ENCODE results near the gene RYR1. TPM values are rescaled to one million over a fixed set of nuclear protein-coding genes. Genes with fewer than 3 reads are reported as not detected.

RYR1 gene
- total and polyA plus RNA-seq, 5 donors from 2014 or later: 0.07 to 4.9 (median 0.41) TPM

GRCh38 chr19:38538793-38539528, 105.5 kb downstream of the RYR1 start:
- Histone ChIP-seq H3K27ac (ENCODE audit: insufficient read depth, low read length, poor library complexity, severe bottlenecking) (peak overlapping the region; percentile 71), H3K4me3 (ENCODE audit: low read depth, low read length) (peak overlapping the region; percentile 68), H3K27me3 (ENCODE audit: control insufficient read depth, insufficient read depth, low read length) (no peaks in the 10 kb centered on the region), H3K36me3 (ENCODE audit: control insufficient read depth, insufficient read depth, low read length) (no peaks in the 10 kb centered on the region), H3K9me3 (ENCODE audit: control insufficient read depth in 2 of 2, low read length in 2 of 2) (peaks cover 7 to 9% of the 10 kb centered on the region in 2 experiments), H3K4me1 (ENCODE audit: control insufficient read depth, insufficient read depth, low read length, poor library complexity, severe bottlenecking) (peaks cover 38% of the 10 kb centered on the region)
- ATAC-seq (ENCODE audit: low read depth in 2 of 2): peak; percentile 90 to 95
- peak overlapping the region; percentile 79 to 96 (median 91) for H3K27ac Mint-ChIP-seq
- no peaks in the 10 kb centered on the region for H3K27me3 Mint-ChIP-seq
- DNase-seq: peak in 2 of 3 donors; percentile 80 to 95
- peaks cover 0 to 6% (median 0%) of the 10 kb centered on the region in 7 donors for H3K9me3 Mint-ChIP-seq
- H3K36me3 Mint-ChIP-seq: peaks cover 3% of the 10 kb centered on the region
- peaks cover 13 to 59% (median 32%) of the 10 kb centered on the region in 4 donors for H3K4me1 Mint-ChIP-seq
- peak overlapping the region; percentile 61 to 84 (median 76) for H3K4me3 Mint-ChIP-seq

GRCh38 chr19:38539751-38540150, 106.3 kb downstream of the RYR1 start:
- Mint-ChIP-seq H3K4me1 (peaks cover 19 to 60% (median 40%) of the 10 kb centered on the region in 4 donors), H3K36me3 (peaks cover 3% of the 10 kb centered on the region), H3K27ac (peak overlapping the region in 2 of 3 donors; percentile 91 to 96), H3K4me3 (peak overlapping the region in 3 of 4 donors; percentile 21 to 68 (median 61)), H3K9me3 (peaks cover 0 to 5% (median 2%) of the 10 kb centered on the region in 7 donors), H3K27me3 (no peaks in the 10 kb centered on the region)
- Histone ChIP-seq H3K27me3 (ENCODE audit: control insufficient read depth, insufficient read depth, low read length) (no peaks in the 10 kb centered on the region), H3K4me3 (ENCODE audit: low read depth, low read length) (peak overlapping the region; percentile 52), H3K27ac (ENCODE audit: insufficient read depth, low read length, poor library complexity, severe bottlenecking) (no peak overlapping the region), H3K36me3 (ENCODE audit: control insufficient read depth, insufficient read depth, low read length) (no peaks in the 10 kb centered on the region), H3K9me3 (ENCODE audit: control insufficient read depth in 2 of 2, low read length in 2 of 2) (peaks cover 7 to 8% of the 10 kb centered on the region in 2 experiments), H3K4me1 (ENCODE audit: control insufficient read depth, insufficient read depth, low read length, poor library complexity, severe bottlenecking) (peaks cover 46% of the 10 kb centered on the region)
- no peak for DNase-seq
- ATAC-seq (ENCODE audit: low read depth in 2 of 2): no peak

- no peak for DNase-seq
- no peaks in the 10 kb centered on the region for H3K9me3 ChIP-seq (ENCODE audit: control insufficient read depth in 2 of 2, low read length in 2 of 2)
- no peak for ATAC-seq (ENCODE audit: low read depth in 2 of 2)
- Mint-ChIP-seq H3K27ac (no peak overlapping the region), H3K36me3 (no peaks in the 10 kb centered on the region), H3K4me1 (peaks cover 19 to 56% (median 34%) of the 10 kb centered on the region in 4 donors), H3K27me3 (no peaks in the 10 kb centered on the region), H3K9me3 (peaks cover 0 to 4% (median 0%) of the 10 kb centered on the region in 7 donors), H3K4me3 (no peak overlapping the region)
- no peak overlapping the region for H3K4me3 ChIP-seq (ENCODE audit: low read depth, low read length)
- H3K27me3 ChIP-seq (ENCODE audit: control insufficient read depth, insufficient read depth, low read length): no peaks in the 10 kb centered on the region
- no peak overlapping the region for H3K27ac ChIP-seq (ENCODE audit: insufficient read depth, low read length, poor library complexity, severe bottlenecking)
- no peaks in the 10 kb centered on the region for H3K36me3 ChIP-seq (ENCODE audit: control insufficient read depth, insufficient read depth, low read length)
- H3K4me1 ChIP-seq (ENCODE audit: control insufficient read depth, insufficient read depth, low read length, poor library complexity, severe bottlenecking): peaks cover 44% of the 10 kb centered on the region
These were observed 108.5 kb downstream of the RYR1 start for GRCh38 chr19:38542040-38542439.

GRCh38 chr19:38543286-38543806, 109.9 kb downstream of the RYR1 start:
- H3K4me1 ChIP-seq (ENCODE audit: control insufficient read depth, insufficient read depth, low read length, poor library complexity, severe bottlenecking): peaks cover 31% of the 10 kb centered on the region
- Mint-ChIP-seq H3K27ac (peak overlapping the region in 1 of 3 donors; percentile 4), H3K9me3 (peaks cover 0 to 4% (median 0%) of the 10 kb centered on the region in 7 donors)

GRCh38 chr19:38543807-38544568, 110.5 kb downstream of the RYR1 start:
- Histone ChIP-seq H3K36me3 (ENCODE audit: control insufficient read depth, insufficient read depth, low read length) (no peaks in the 10 kb centered on the region), H3K9me3 (ENCODE audit: control insufficient read depth in 2 of 2, low read length in 2 of 2) (no peaks in the 10 kb centered on the region), H3K4me3 (ENCODE audit: low read depth, low read length) (peak overlapping the region; percentile 49), H3K27ac (ENCODE audit: insufficient read depth, low read length, poor library complexity, severe bottlenecking) (no peak overlapping the region), H3K4me1 (ENCODE audit: control insufficient read depth, insufficient read depth, low read length, poor library complexity, severe bottlenecking) (peaks cover 24% of the 10 kb centered on the region), H3K27me3 (ENCODE audit: control insufficient read depth, insufficient read depth, low read length) (no peaks in the 10 kb centered on the region)
- no peaks in the 10 kb centered on the region for H3K36me3 Mint-ChIP-seq
- DNase-seq (peak in 1 of 3 donors; percentile 88), ATAC-seq (ENCODE audit: low read depth in 2 of 2) (peak; percentile 86 to 91)
- H3K27ac Mint-ChIP-seq: peak overlapping the region in 2 of 3 donors; percentile 5 to 50
- H3K27me3 Mint-ChIP-seq: no peaks in the 10 kb centered on the region
- H3K4me1 Mint-ChIP-seq: peaks cover 13 to 36% (median 21%) of the 10 kb centered on the region in 4 donors
- peaks cover 0 to 4% (median 0%) of the 10 kb centered on the region in 7 donors for H3K9me3 Mint-ChIP-seq
- H3K4me3 Mint-ChIP-seq: peak overlapping the region in 3 of 4 donors; percentile 25 to 54 (median 25)

More at GRCh38 chr19:38543286-38543806, 109.9 kb downstream of the RYR1 start:
- H3K27me3 ChIP-seq (ENCODE audit: control insufficient read depth, insufficient read depth, low read length): no peaks in the 10 kb centered on the region
- no peak overlapping the region for H3K4me3 Mint-ChIP-seq
- no peaks in the 10 kb centered on the region for H3K27me3 Mint-ChIP-seq
- peaks cover 19 to 43% (median 27%) of the 10 kb centered on the region in 4 donors for H3K4me1 Mint-ChIP-seq
- H3K36me3 Mint-ChIP-seq: no peaks in the 10 kb centered on the region
- no peak overlapping the region for H3K4me3 ChIP-seq (ENCODE audit: low read depth, low read length)
- ATAC-seq (ENCODE audit: low read depth in 2 of 2) (no peak), DNase-seq (no peak)
- H3K9me3 ChIP-seq (ENCODE audit: control insufficient read depth in 2 of 2, low read length in 2 of 2): no peaks in the 10 kb centered on the region
- no peak overlapping the region for H3K27ac ChIP-seq (ENCODE audit: insufficient read depth, low read length, poor library complexity, severe bottlenecking)
- H3K36me3 ChIP-seq (ENCODE audit: control insufficient read depth, insufficient read depth, low read length): no peaks in the 10 kb centered on the region

GRCh38 chr19:38544569-38545315, 111.3 kb downstream of the RYR1 start:
- H3K4me1 ChIP-seq (ENCODE audit: control insufficient read depth, insufficient read depth, low read length, poor library complexity, severe bottlenecking): peaks cover 17% of the 10 kb centered on the region
- peak in 1 of 3 donors; percentile 69 for DNase-seq

GRCh38 chr19:38545596-38545995, 112.1 kb downstream of the RYR1 start:
- Mint-ChIP-seq H3K4me1 (peaks cover 11 to 26% (median 17%) of the 10 kb centered on the region in 4 donors), H3K4me3 (no peak overlapping the region), H3K27ac (peak overlapping the region in 1 of 3 donors; percentile 15), H3K9me3 (peaks cover 0 to 4% (median 0%) of the 10 kb centered on the region in 7 donors), H3K27me3 (no peaks in the 10 kb centered on the region), H3K36me3 (no peaks in the 10 kb centered on the region)
- H3K4me3 ChIP-seq (ENCODE audit: low read depth, low read length): no peak overlapping the region
- H3K36me3 ChIP-seq (ENCODE audit: control insufficient read depth, insufficient read depth, low read length): no peaks in the 10 kb centered on the region
- ATAC-seq (ENCODE audit: low read depth in 2 of 2) (no peak), DNase-seq (no peak)
- no peaks in the 10 kb centered on the region for H3K9me3 ChIP-seq (ENCODE audit: control insufficient read depth in 2 of 2, low read length in 2 of 2)
- H3K4me1 ChIP-seq (ENCODE audit: control insufficient read depth, insufficient read depth, low read length, poor library complexity, severe bottlenecking): peaks cover 13% of the 10 kb centered on the region
- H3K27me3 ChIP-seq (ENCODE audit: control insufficient read depth, insufficient read depth, low read length): no peaks in the 10 kb centered on the region
- no peak overlapping the region for H3K27ac ChIP-seq (ENCODE audit: insufficient read depth, low read length, poor library complexity, severe bottlenecking)

More at GRCh38 chr19:38544569-38545315, 111.3 kb downstream of the RYR1 start:
- peak overlapping the region; percentile 5 to 94 (median 12) for H3K27ac Mint-ChIP-seq
- H3K4me1 Mint-ChIP-seq: peaks cover 11 to 29% (median 17%) of the 10 kb centered on the region in 4 donors
- peaks cover 0 to 4% (median 0%) of the 10 kb centered on the region in 7 donors for H3K9me3 Mint-ChIP-seq
- Histone ChIP-seq H3K27me3 (ENCODE audit: control insufficient read depth, insufficient read depth, low read length) (no peaks in the 10 kb centered on the region), H3K9me3 (ENCODE audit: control insufficient read depth in 2 of 2, low read length in 2 of 2) (no peaks in the 10 kb centered on the region), H3K27ac (ENCODE audit: insufficient read depth, low read length, poor library complexity, severe bottlenecking) (no peak overlapping the region), H3K4me3 (ENCODE audit: low read depth, low read length) (peak overlapping the region; percentile 49), H3K36me3 (ENCODE audit: control insufficient read depth, insufficient read depth, low read length) (no peaks in the 10 kb centered on the region)
- no peaks in the 10 kb centered on the region for H3K27me3 Mint-ChIP-seq
- peak overlapping the region in 2 of 4 donors; percentile 25 to 54 for H3K4me3 Mint-ChIP-seq
- H3K36me3 Mint-ChIP-seq: no peaks in the 10 kb centered on the region
- ATAC-seq (ENCODE audit: low read depth in 2 of 2): no peak

All from CD4-positive, CD25-positive, alpha-beta regulatory T cell (primary cell).